ENCODE data around the gene RAX2.

DNA sequence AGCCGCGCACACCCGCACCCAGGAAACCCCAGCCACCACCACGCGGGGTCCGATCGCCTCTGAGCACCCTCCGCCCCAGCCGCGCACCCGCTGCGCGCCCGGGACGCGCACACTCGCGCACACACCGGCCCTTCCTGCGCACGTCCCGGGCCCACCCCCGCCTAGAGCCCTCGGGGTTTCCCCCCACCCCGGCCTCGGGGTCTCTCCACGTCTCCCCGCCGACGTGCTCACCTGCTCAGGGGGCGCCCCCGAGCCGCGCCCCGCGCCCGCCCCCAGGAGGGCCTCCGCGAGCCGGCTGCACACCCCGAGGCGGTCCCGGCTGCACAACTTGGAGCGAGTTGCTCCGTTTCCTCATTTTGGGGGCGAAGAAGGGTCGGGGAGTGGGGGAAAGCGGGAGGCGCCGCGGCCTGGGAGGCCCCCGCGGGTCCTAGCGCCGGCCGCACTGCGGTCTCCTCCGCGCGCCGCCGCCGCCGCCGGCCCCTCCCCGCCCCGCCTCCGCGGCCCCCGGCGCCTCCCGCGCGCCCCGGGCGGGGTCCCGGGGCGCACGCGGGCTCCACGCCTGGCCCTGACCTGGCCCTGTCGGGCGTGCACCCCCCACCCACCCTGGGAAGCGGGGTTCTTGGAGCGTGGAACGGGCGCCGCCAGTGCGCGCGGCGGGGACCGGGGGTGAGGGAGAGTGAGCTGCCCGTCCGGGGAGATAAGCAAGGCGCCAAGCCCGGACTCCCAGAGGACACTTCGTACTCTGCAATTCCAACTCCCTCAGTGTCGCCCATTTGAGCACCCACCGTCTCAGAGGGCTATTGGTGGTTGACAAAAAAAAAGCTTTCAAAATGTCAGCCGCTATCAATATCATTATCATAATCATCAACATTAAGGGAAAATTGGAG, 14.2 kb upstream of the RAX2 start, which contains the start of gene MATK:
- TF ChIP-seq, protein P1, sequence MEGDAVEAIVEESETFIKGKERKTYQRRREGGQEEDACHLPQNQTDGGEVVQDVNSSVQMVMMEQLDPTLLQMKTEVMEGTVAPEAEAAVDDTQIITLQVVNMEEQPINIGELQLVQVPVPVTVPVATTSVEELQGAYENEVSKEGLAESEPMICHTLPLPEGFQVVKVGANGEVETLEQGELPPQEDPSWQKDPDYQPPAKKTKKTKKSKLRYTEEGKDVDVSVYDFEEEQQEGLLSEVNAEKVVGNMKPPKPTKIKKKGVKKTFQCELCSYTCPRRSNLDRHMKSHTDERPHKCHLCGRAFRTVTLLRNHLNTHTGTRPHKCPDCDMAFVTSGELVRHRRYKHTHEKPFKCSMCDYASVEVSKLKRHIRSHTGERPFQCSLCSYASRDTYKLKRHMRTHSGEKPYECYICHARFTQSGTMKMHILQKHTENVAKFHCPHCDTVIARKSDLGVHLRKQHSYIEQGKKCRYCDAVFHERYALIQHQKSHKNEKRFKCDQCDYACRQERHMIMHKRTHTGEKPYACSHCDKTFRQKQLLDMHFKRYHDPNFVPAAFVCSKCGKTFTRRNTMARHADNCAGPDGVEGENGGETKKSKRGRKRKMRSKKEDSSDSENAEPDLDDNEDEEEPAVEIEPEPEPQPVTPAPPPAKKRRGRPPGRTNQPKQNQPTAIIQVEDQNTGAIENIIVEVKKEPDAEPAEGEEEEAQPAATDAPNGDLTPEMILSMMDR (conservative IDR thresholded peaks at IDR 0.05 in 1 of 2, IDR thresholded peaks at IDR 0.05 in 1 of 2; ENCODE audit: low read depth in 1 of 2, low read length in 2 of 2), result no peak
- no peak for TF ChIP-seq EZH2 (IDR thresholded peaks at IDR 0.05; ENCODE audit: low read length, missing control alignments)

Data from fibroblast of lung (primary cell).